HepG2 (cell line): ENCODE data around the gene PTPRN. TPM values are rescaled to one million over a fixed set of nuclear protein-coding genes. Genes with fewer than 3 reads are reported as not detected.

Experiments used
- ATAC-seq: fragments of 200-7000 bp; cut with Tn5 transposase; 3 replicates; pipeline ENCODE4 v1.9.1; 2020; ENCODE audit warnings: mild to moderate bottlenecking, moderate library complexity
- BruUV-seq: library from RNA; stranded (reverse); fragments of 400-500 nt; replicated peaks from 2 replicates; lab custom pipeline; 2021; lab: Mats Ljungman, UMichigan
- CTCF ChIA-PET: fragments of 300-600 bp; formaldehyde crosslinking; extraction: SDS; loops from one replicate; lab custom pipeline; 2021; ENCODE audit warnings: low total read pairs, inconsistent platforms, low intra/inter-chr PET ratio; lab: Yijun Ruan, JAX
- POLR2A ChIA-PET: fragments of 350-600 bp; sonication (Branson Sonifier 250); formaldehyde crosslinking; loops from one replicate; lab custom pipeline; 2020; ENCODE audit warnings: antibody characterized with exemption, inconsistent platforms; lab: Yijun Ruan, JAX
- DNase-seq: peaks from one replicate; pipeline ENCODE4 v3.0.0-alpha.2; 2015; ENCODE audit warnings: low spot score
- FAIRE-seq: peaks from 3 replicates; lab custom pipeline; 2011; peaks lifted over from hg19 to GRCh38; lab: Jason Lieb, UNC
- H2AFZ ChIP-seq: one replicate; pipeline ENCODE4 v1.6.1; 2011; ENCODE audit warnings: low read length, inconsistent platforms
- H3K27ac ChIP-seq: fragments of 300-600 bp; 3 replicates; pipeline ENCODE4 v1.8.0; 2011; ENCODE audit warnings: mixed run types, mild to moderate bottlenecking, mixed read lengths, low read length, inconsistent platforms; ENCODE audit not compliant: insufficient read depth; ENCODE audit errors: extremely low read length
- H3K27me3 ChIP-seq, 2 experiments: fragments of 200-600 bp in 1 of 2; 2 replicates in 1 of 2; 3 replicates in 1 of 2; pipeline versions ENCODE4 v1.6.0 to v1.8.0; 2011; ENCODE audit warnings: low read length in 2 of 2, mild to moderate bottlenecking in 2 of 2, moderate library complexity in 2 of 2, inconsistent platforms in 1 of 2; ENCODE audit not compliant: insufficient read depth in 2 of 2, control insufficient read depth in 1 of 2
- H3K36me3 ChIP-seq, 2 experiments: fragments of 200-600 bp in 1 of 2; replicated peaks in 1 of 2; 2 replicates in 1 of 2; 3 replicates in 1 of 2; pipeline versions ENCODE4 v1.5.1 to v1.8.0; 2011; ENCODE audit warnings: low read length in 2 of 2, inconsistent platforms in 1 of 2; ENCODE audit not compliant: insufficient read depth in 2 of 2, control insufficient read depth in 1 of 2
- H3K4me1 ChIP-seq: 2 replicates; pipeline ENCODE4 v1.5.1; 2012; ENCODE audit warnings: low read length, inconsistent platforms; ENCODE audit not compliant: insufficient read depth
- H3K4me2 ChIP-seq: 2 replicates; pipeline ENCODE4 v1.6.0; 2011; ENCODE audit warnings: low read depth, low read length, inconsistent platforms
- H3K4me3 ChIP-seq, 3 experiments: fragments of 200-600 bp in 1 of 3; sonication (generic), shearing (Covaris generic) in 1 of 3; replicated peaks in 1 of 3; 2 replicates each; pipeline ENCODE4 v1.5.1; 2011 to 2016; ENCODE audit warnings: low read length in 3 of 3, inconsistent platforms in 2 of 3, low read depth in 2 of 3, mild to moderate bottlenecking in 2 of 3, control low read depth in 1 of 3, mixed read lengths in 1 of 3; ENCODE audit not compliant: insufficient read depth in 1 of 3
- H3K79me2 ChIP-seq: one replicate; pipeline ENCODE4 v1.6.1; 2011; ENCODE audit warnings: low read length, inconsistent platforms; ENCODE audit not compliant: insufficient read depth
- H3K9ac ChIP-seq: 2 replicates; pipeline ENCODE4 v1.6.0; 2011; ENCODE audit warnings: mild to moderate bottlenecking, low read depth, low read length, inconsistent platforms; ENCODE audit not compliant: insufficient read depth
- H3K9me3 ChIP-seq: 2 replicates; pipeline ENCODE4 v1.5.1; 2012; ENCODE audit warnings: mild to moderate bottlenecking, low read length
- H4K20me1 ChIP-seq: 2 replicates; pipeline ENCODE4 v1.6.0; 2011; ENCODE audit warnings: inconsistent platforms, mild to moderate bottlenecking, low read length, moderate library complexity; ENCODE audit not compliant: insufficient read depth
- ATF7-NPFF ChIP-seq: sonication (generic); formaldehyde crosslinking; IDR thresholded peaks from 2 replicates; pipeline ENCODE4 v1.8.1; 2023; ENCODE audit warnings: mild to moderate bottlenecking, low read depth, missing genetic modification reagents, moderate library complexity
- FOXC1 ChIP-seq: sonication (generic); formaldehyde crosslinking; IDR thresholded peaks from 2 replicates; pipeline ENCODE4 v1.8.0; 2022; ENCODE audit warnings: mild to moderate bottlenecking, missing genetic modification reagents, borderline replicate concordance
- HNRNPL ChIP-seq: fragments of 200-400 bp; formaldehyde crosslinking; IDR thresholded peaks from 2 replicates; pipeline ENCODE4 v1.6.1; 2017; ENCODE audit warnings: mild to moderate bottlenecking, low read depth, low read length
- XBP1 ChIP-seq: sonication (generic); formaldehyde crosslinking; IDR thresholded peaks from 2 replicates; pipeline ENCODE4 v1.5.0; 2020; ENCODE audit warnings: missing genetic modification reagents
- ZNF546 ChIP-seq: sonication (generic); formaldehyde crosslinking; conservative IDR thresholded peaks from 2 replicates; pipeline ENCODE4 v1.8.1; 2023; ENCODE audit warnings: mild to moderate bottlenecking, missing genetic modification reagents
- WGBS: methylation state at CpG from one replicate; pipeline ENCODE4 v1.1.6; 2017; ENCODE audit warnings: low lambda C conversion rate; 5-methylcytosine and 5-hydroxymethylcytosine counted together
- in situ Hi-C: cut with HindIII; loops from 2 replicates; pipeline ENCODE4 v1.10.0; 2017; ENCODE audit warnings: low pct_unique_long_range_greater_than_20kb; ENCODE audit not compliant: extremely low pct_ligation_motif_present
- intact Hi-C: fragments of 100-400 bp; cut with micrococcal nuclease; formaldehyde crosslinking; loops from one replicate; pipeline ENCODE4 v1.10.0; 2022; ENCODE audit not compliant: unreplicated experiment
- polyA plus RNA-seq, 8 experiments: library from polyadenylated mRNA; depleted of rRNA in 3 of 8; stranded (reverse) in 7 of 8; unstranded in 1 of 8; fragments of >200 nt; fragmentation: Illumina TruSeq in 4 of 8; extraction: Trizol in 4 of 8; gene quantifications; 2 replicates each; pipeline versions ENCODE4 v1.2.1 to v1.2.3, GENCODE V29; 2011 to 2016; ENCODE audit warnings: low read depth in 4 of 8, missing spikeins in 1 of 8, mixed read lengths in 1 of 8; ENCODE audit not compliant: insufficient read depth in 1 of 8
- total RNA-seq, 5 experiments: library from RNA; depleted of rRNA; stranded (reverse); fragments of >200 nt; fragmentation: Illumina TruSeq; extraction: Trizol; gene quantifications; 2 replicates each; pipeline ENCODE4 v1.2.3, GENCODE V29; 2016; ENCODE audit warnings: low read depth in 1 of 5

The PTPRN gene
- total and polyA plus RNA-seq, 2 of the 13 experiments (the other 11 are each of a cell fraction or from before 2014, with no cell fraction given): 0.26 TPM; not detected in 1

GRCh38 chr2:219354582-219354981 is 45.4 kb upstream of the PTPRN start:
- ChIA-PET CTCF (no interaction called here), POLR2A (no interaction called here)
- peaks cover 6 to 68% of the 10 kb centered on the region in 2 experiments for H3K27me3 ChIP-seq
- in situ Hi-C loops: no loop called here
- H3K36me3 ChIP-seq: no peaks in the 10 kb centered on the region
- no peak overlapping the region for H3K4me2 ChIP-seq
- FAIRE-seq (no peak), DNase-seq (no peak), ATAC-seq (no peak)
- BruUV-seq: no TSS peak
- no peak overlapping the region for H3K27ac ChIP-seq
- no peaks in the 10 kb centered on the region for H4K20me1 ChIP-seq
- WGBS: 2% methylated on average over 3 of the region's 4 CpGs
- no peak overlapping the region for H3K4me3 ChIP-seq
- H3K9ac ChIP-seq: no peak overlapping the region
- H2AFZ ChIP-seq: no peak overlapping the region
- no peaks in the 10 kb centered on the region for H3K4me1 ChIP-seq
- no peaks in the 10 kb centered on the region for H3K9me3 ChIP-seq
- no peak for TF ChIP-seq ZNF546 (CRISPR knock-in tag)
- TF ChIP-seq FOXC1 (CRISPR knock-in tag): no peak
- no peak for TF ChIP-seq HNRNPL
- TF ChIP-seq ATF7-NPFF (CRISPR knock-in tag): no peak
- intact Hi-C loops: no loop called here
- no peaks in the 10 kb centered on the region for H3K79me2 ChIP-seq

DNA sequence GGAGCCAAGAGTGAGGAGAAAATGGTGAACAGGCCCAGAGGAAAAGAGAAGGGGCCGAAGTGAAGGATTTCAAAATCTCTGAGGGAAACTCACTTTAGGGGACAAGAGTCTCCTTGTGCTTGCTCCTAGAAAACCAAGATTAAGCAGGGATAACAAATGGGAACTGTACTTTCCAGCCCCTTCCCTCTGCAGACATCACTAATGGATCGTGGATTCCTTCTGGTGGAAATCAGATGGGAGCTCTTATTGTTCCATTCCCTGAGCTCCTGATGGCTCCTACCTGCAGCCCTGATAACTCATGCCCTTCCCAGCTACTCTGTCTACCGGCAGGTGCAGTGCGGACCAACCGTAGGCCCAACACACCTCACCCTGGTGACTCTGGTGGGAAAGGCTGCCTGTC is 43.9 kb upstream of the PTPRN start:
- BruUV-seq: no TSS peak
- H3K27ac ChIP-seq: no peak overlapping the region
- ATAC-seq: no peak
- CTCF ChIA-PET: interaction anchor here (1.9 kb wide), 1 partner anchor 193 kb away, joined by 7 read pairs; the partner anchor contains the start of gene NHEJ1
- FAIRE-seq: no peak
- POLR2A ChIA-PET: no interaction called here
- no peaks in the 10 kb centered on the region for H3K79me2 ChIP-seq
- no peak for TF ChIP-seq XBP1 (CRISPR knock-in tag)
- no peak overlapping the region for H3K9ac ChIP-seq
- H3K9me3 ChIP-seq: no peaks in the 10 kb centered on the region
- no peaks in the 10 kb centered on the region for H3K4me1 ChIP-seq
- no peaks in the 10 kb centered on the region for H4K20me1 ChIP-seq
- no peaks in the 10 kb centered on the region for H3K36me3 ChIP-seq
- H3K4me2 ChIP-seq: no peak overlapping the region
- intact Hi-C loops (no loop called here), in situ Hi-C loops (no loop called here)
- H3K4me3 ChIP-seq: no peak overlapping the region
- no peak overlapping the region for H2AFZ ChIP-seq
- WGBS: 43% methylated on average over 5 of the region's 5 CpGs
- no peak for DNase-seq
- peaks cover 0 to 63% of the 10 kb centered on the region in 2 experiments; a peak in 3 of 5 replicates for H3K27me3 ChIP-seq
